Measurements from ENCODE around the gene H1-8. TPM values are rescaled to one million over a fixed set of nuclear protein-coding genes. Genes with fewer than 3 reads are reported as not detected.
A peak's percentile ranks its signal among the peaks of the same experiment; 100 is the strongest.

Gene H1-8
- total RNA-seq, 2 donors from 2014 or later, result not detected

DNA sequence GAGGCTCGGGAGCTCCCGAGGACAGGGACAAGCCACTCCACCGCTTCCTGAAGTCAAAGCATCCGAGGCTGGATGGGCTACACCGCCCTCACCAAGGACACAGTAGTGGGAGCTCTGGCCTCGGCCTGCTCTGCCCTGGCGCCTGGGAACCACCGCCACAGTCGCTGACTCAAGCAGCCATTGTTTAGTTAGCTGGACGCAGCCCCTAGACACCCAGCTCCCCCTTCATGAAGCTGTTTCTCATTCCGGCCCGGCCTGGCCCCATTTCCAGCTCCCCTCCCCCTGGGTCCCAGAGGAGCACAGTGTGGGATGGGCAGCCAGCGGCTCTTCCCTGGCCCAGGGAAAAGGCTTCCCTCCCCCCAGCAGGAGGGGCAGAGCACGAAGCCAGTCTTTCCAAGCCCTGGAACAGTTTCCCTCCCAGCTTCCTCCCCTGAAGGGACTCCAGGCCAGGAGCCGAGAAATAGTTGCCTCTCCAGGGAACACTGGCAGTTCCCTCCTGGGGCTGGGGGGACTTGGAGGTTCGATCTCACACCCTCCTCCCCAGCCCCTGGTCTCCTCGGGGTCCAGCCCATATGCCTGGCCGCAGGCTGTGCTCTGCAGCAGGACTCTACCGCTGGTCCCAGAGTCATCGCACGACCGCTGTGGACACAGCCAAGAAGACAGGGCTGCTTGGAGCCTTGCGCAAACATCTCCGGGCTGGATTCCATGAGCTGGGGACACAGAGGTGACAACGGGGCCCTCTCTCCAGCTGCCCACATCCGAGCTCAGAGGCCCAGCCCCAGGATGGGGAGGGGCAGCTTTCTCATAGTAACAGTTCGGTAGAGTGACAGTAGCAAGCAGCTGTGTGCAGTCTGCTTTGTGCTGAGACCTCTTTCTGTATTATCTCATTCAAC lies 53.5 kb downstream of the H1-8 start:
- H3K27ac ChIP-seq, result peak overlapping the region; percentile 72 to 88
- TF ChIP-seq, protein P1, sequence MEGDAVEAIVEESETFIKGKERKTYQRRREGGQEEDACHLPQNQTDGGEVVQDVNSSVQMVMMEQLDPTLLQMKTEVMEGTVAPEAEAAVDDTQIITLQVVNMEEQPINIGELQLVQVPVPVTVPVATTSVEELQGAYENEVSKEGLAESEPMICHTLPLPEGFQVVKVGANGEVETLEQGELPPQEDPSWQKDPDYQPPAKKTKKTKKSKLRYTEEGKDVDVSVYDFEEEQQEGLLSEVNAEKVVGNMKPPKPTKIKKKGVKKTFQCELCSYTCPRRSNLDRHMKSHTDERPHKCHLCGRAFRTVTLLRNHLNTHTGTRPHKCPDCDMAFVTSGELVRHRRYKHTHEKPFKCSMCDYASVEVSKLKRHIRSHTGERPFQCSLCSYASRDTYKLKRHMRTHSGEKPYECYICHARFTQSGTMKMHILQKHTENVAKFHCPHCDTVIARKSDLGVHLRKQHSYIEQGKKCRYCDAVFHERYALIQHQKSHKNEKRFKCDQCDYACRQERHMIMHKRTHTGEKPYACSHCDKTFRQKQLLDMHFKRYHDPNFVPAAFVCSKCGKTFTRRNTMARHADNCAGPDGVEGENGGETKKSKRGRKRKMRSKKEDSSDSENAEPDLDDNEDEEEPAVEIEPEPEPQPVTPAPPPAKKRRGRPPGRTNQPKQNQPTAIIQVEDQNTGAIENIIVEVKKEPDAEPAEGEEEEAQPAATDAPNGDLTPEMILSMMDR (IDR thresholded peaks at IDR 0.05), result no peak
- DNase-seq (ENCODE audit: low spot score), result peak; percentile 84
- ATAC-seq (ENCODE audit: insufficient number of reproducible peaks, low FRiP score, low read depth), result peak; percentile 46
- H3K27me3 ChIP-seq (replicated peaks; ENCODE audit: insufficient read depth), result no peaks in the 10 kb centered on the region
- H3K9me3 ChIP-seq, result no peaks in the 10 kb centered on the region
- peaks cover 71 to 98% of the 10 kb centered on the region in 2 donors for H3K4me1 ChIP-seq (ENCODE audit: control insufficient read depth in 1 of 2, low read depth in 2 of 2)
- peak overlapping the region; percentile 57 for H3K4me3 ChIP-seq
- H3K36me3 ChIP-seq, result no peaks in the 10 kb centered on the region

DNA sequence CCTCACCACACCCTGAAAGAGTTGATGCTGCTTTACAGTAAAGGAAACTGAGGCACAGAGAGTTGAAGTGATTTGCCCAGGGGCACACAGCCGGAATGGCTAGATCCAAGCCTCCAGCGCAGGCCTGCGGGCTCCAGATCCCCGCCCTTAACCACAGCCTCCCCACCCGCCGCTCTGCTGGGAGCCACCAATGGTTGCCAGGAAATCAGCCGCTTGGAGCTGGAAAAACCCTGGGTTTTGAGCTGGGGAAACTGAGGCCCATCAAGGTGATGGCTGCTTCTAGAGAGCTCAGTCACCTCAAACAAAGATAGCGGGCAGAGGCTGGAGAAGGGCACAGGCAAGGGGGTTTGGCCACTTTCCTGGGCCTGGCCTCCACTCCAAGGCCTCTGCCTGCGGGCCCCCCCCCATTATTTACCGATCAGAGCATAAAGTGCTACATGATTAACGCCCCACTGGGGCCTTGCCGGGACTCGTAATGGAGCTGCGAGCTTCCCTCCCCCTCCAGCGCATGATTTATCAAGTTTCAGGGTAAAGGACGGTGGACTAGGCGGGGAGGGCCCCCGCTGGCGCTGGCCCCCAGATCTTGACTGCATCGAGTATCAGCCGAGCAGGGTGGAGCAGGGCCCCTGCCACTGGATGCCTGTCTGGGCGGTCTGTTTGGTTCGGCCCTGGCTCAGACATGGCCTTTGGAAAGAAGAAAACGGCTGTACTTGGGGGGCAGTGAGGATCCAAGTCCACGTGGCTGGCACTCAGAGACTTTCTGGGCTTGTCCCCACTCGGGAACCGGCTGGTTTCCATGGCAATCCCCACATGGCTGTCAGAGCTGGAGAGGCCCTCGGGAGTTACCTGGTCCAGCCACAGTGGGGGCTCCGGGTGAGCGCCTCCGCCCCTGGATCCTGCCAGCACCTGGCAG lies 54.4 kb downstream of the H1-8 start:
- H3K27ac ChIP-seq, result peak overlapping the region; percentile 72 to 88
- no peaks in the 10 kb centered on the region for H3K27me3 ChIP-seq (replicated peaks; ENCODE audit: insufficient read depth)
- H3K36me3 ChIP-seq, result no peaks in the 10 kb centered on the region
- peaks cover 72 to 98% of the 10 kb centered on the region in 2 donors for H3K4me1 ChIP-seq (ENCODE audit: control insufficient read depth in 1 of 2, low read depth in 2 of 2)
- ATAC-seq (ENCODE audit: insufficient number of reproducible peaks, low FRiP score, low read depth) (no peak), DNase-seq (ENCODE audit: low spot score) (no peak)
- TF ChIP-seq, protein P1 (IDR thresholded peaks at IDR 0.05), result no peak
- H3K9me3 ChIP-seq, result no peaks in the 10 kb centered on the region
- H3K4me3 ChIP-seq, result peak overlapping the region; percentile 57

DNA sequence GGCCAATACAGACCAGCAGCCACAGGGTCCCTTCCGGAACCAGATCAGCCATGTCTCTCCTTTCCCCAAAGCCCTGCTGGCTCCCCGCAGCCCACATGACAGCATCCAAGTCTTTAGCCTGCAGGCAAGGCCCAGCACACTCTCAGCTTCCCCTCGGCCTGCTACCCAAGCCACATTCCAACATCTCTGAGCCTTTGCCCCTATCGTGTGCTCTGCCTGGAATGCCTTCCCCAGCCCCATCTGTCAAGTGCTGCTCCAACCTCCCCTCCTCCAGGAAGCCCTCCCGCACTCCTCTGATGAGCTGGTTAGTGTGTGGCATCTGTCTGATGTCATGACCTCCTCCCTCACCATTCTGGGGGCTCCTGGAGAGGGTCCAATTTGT lies 55.0 kb downstream of the H1-8 start:
- H3K36me3 ChIP-seq, result no peaks in the 10 kb centered on the region
- DNase-seq (ENCODE audit: low spot score) (no peak), ATAC-seq (ENCODE audit: insufficient number of reproducible peaks, low FRiP score, low read depth) (no peak)
- peak overlapping the region; percentile 57 for H3K4me3 ChIP-seq
- H3K9me3 ChIP-seq, result no peaks in the 10 kb centered on the region
- H3K27me3 ChIP-seq (replicated peaks; ENCODE audit: insufficient read depth), result no peaks in the 10 kb centered on the region
- TF ChIP-seq, protein P1 (IDR thresholded peaks at IDR 0.05), result no peak
- peak overlapping the region; percentile 72 to 88 for H3K27ac ChIP-seq
- peaks cover 72 to 98% of the 10 kb centered on the region in 2 donors for H3K4me1 ChIP-seq (ENCODE audit: control insufficient read depth in 1 of 2, low read depth in 2 of 2)

DNA sequence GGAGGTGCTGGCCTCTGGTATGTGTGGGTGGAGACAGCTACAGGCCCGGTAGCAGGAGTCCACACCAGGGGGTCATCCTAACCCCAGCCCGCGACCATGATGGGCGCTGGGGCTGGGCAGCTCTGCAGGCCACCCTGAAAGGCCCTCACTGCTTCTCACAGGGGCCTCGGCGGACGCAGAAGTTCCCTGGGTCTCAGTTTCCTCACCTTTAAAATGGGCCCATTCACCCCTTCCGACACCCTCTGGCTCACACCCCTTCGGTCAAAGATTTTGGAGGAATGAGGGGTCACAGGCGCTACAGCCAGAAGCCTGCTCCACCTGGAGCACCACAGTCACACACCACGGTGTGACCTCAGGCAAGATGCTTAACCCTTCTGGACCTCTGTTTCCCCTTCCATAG lies 55.5 kb downstream of the H1-8 start:
- TF ChIP-seq, protein P1 (IDR thresholded peaks at IDR 0.05), result no peak
- peaks cover 69 to 98% of the 10 kb centered on the region in 2 donors for H3K4me1 ChIP-seq (ENCODE audit: control insufficient read depth in 1 of 2, low read depth in 2 of 2)
- no peaks in the 10 kb centered on the region for H3K27me3 ChIP-seq (replicated peaks; ENCODE audit: insufficient read depth)
- H3K27ac ChIP-seq, result peak overlapping the region; percentile 72 to 88
- H3K4me3 ChIP-seq, result no peak overlapping the region
- no peak for DNase-seq (ENCODE audit: low spot score)
- ATAC-seq (ENCODE audit: insufficient number of reproducible peaks, low FRiP score, low read depth), result no peak
- H3K36me3 ChIP-seq, result no peaks in the 10 kb centered on the region
- H3K9me3 ChIP-seq, result no peaks in the 10 kb centered on the region

DNA sequence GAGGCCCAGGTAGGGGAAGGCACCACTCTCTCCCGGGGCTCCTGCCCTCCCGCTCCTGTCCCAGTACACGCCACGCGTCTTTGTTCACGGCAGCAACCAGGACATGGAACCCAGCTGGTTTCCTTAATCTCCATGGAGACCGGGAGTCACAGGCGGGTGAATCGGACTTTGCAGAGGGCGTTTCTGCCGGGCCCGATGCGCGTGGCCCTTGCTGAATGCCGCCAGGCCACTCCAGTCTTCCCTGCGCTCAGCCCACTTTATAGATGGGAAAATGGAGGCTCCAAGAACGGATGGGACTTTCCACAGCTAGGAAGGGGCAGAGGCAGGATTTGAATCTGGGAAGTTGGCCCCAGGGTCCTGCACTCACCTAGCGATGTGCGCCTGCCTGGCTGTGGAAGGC lies 56.1 kb downstream of the H1-8 start:
- H3K27me3 ChIP-seq (replicated peaks; ENCODE audit: insufficient read depth), result no peaks in the 10 kb centered on the region
- no peaks in the 10 kb centered on the region for H3K9me3 ChIP-seq
- no peaks in the 10 kb centered on the region for H3K36me3 ChIP-seq
- DNase-seq (ENCODE audit: low spot score) (no peak), ATAC-seq (ENCODE audit: insufficient number of reproducible peaks, low FRiP score, low read depth) (no peak)
- H3K4me3 ChIP-seq, result peak overlapping the region; percentile 22
- TF ChIP-seq, protein P1 (IDR thresholded peaks at IDR 0.05), result no peak
- peaks cover 64 to 98% of the 10 kb centered on the region in 2 donors for H3K4me1 ChIP-seq (ENCODE audit: control insufficient read depth in 1 of 2, low read depth in 2 of 2)
- peak overlapping the region in 1 of 2 donors; percentile 88 for H3K27ac ChIP-seq

All from thoracic aorta (tissue), 2 donors.